IPS-18c (cell line): Measurements from ENCODE around the gene PTPN12.

Source experiments
- H3K4me3 ChIP-seq: 2 replicates; pipeline ENCODE4 v1.7.0; 2013; ENCODE audit warnings: low read depth, mild to moderate bottlenecking, low read length, moderate library complexity; ENCODE audit not compliant: insufficient read depth
- H3K9me3 ChIP-seq: one replicate; pipeline ENCODE4 v1.6.1; 2013; ENCODE audit warnings: mild to moderate bottlenecking, low read length, moderate library complexity; ENCODE audit not compliant: control insufficient read depth, insufficient read depth

PTPN12 gene

DNA sequence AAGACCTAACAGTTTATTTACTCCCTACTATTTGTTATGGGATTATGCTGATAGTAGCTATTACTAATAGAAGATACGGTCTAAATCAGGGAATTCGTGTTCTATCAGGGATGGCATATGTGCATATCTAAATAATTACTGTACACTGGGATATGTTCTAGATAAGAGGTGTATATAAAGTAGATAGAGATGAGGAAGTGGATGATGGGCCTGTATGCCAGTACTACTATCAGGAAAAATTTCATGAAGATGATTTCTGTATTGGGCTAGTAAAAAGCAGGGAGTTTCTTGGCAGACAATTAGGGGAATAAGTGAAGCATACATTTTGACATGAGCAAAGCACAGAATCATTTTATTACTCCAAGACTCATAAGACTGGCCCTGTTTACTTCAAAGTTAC is 26.2 kb downstream of the PTPN12 start:
- H3K9me3 ChIP-seq: no peaks in the 10 kb centered on the region
- no peak overlapping the region for H3K4me3 ChIP-seq

DNA sequence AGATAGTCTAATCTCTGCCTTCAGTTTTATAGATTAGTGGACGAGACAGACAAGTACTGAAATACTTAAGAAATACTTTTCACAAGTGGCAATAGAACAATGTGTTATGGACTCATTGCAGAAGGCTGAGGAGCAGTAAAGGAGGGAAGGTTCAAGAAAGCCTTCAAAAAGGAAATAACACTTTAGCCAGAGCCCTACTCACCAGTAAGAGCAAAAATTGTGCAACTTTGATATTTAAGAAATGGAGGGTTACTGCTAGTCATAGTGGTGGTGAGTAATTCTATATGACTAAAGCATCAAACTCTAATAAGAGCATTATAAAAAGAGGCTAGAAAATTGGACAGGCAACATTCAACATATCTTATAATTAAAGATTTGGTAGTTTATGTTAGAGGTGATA is 28.8 kb downstream of the PTPN12 start:
- no peak overlapping the region for H3K4me3 ChIP-seq
- H3K9me3 ChIP-seq: no peaks in the 10 kb centered on the region

DNA sequence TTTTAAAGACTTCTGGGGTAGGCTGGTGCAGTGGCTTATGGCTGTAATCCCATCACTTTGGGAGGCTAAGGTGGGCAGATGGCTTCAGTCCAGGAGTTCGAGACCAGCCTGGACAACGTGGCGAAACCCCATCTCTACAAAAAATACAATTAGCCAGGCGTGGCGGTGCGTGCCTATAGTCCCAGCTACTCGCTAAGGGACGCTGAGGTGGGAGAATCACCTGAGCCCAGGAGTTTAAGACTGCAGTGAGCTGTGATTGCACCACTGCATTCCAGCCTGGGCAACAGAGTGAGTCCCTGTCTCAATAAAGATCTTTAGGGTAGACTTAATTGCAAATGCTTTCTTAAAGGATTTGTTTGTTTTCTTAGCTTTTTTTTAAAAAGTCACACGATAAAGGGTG is 29.3 kb downstream of the PTPN12 start:
- Histone ChIP-seq H3K9me3 (no peaks in the 10 kb centered on the region), H3K4me3 (no peak overlapping the region)

DNA sequence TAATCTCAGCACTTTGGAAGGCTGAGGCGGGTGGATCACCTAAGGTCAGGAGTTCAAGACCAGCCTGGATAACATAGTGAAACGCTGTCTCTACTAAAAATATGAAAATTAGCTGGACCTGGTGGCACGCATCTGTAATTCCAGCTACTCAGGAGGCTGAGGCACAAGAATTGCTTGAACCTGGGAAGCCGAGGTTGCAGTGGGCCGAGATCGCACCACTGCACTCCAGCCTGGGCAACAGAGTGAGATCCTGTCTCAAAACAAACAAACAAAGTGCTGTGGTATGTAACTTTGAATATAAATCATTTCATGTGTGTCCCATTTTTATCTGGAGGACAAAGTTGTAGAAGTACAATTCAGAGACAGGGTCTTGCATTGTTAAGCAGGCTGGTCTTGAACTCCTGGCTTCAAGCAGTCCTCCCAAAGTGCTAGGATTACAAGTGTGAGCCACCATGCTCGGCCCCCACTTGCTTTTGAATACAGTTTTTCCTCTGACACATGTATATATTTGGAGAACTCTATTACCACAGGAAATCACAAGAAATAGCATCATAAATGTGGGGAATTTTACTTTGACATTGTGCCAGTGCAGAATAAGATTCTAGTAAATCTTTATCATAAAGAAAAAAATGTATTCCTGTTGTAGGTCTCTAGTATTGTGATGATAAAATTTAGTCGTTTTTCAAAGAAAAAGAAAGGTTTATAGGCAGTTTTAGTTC is 32.6 kb downstream of the PTPN12 start:
- H3K9me3 ChIP-seq: no peaks in the 10 kb centered on the region
- H3K4me3 ChIP-seq: no peak overlapping the region

DNA sequence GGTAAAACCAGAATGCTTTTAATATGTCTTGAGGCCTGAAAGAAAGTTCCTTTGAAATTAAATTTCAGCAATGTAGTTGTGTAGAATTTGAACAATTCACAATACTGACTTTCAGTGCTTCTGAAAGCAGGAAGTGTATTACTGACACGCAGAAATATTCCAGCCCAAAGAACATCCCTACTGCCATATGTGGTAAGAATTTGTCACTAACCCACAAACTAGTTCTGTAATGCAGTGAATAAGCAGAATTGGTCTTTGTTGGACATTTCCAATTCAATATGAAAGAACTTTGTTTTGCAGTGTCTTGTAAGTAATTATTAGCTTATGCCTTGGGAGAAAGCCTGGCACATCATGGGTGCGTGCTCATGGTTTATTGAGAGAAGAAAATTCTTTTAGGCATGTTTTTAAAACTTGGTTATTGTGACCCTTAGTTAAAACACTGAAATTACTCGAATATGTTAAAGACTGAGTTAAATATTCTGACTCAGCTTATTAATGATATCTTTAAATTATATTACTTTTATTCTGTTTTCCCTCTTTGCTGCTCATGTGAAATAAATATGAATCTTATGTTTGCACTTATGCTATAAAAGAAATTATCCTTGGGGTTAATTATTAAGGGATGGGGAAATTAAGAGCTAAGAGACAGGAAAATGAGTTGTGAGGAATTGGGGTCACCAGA is 33.4 kb downstream of the PTPN12 start:
- Histone ChIP-seq H3K9me3 (no peaks in the 10 kb centered on the region), H3K4me3 (no peak overlapping the region)

DNA sequence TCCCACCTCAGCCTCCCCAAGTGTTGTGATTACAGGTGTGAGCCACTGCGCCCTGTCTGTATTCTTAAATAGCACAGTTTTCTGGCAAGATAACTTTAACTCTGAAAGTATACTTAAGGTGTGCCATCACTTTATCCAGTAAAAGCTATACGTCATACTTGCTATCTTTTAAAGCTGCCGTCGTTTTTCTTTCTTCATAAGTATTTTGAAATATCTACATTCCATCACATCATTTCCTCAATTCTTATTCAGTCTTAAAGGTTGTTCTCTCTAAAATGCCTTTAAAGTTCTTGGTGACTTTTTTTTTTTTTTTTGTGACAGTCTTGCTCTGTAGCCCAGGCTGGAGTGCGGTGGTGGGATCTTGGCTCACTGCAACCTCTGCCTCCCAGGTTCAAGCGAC is 34.7 kb downstream of the PTPN12 start:
- no peaks in the 10 kb centered on the region for H3K9me3 ChIP-seq
- no peak overlapping the region for H3K4me3 ChIP-seq

DNA sequence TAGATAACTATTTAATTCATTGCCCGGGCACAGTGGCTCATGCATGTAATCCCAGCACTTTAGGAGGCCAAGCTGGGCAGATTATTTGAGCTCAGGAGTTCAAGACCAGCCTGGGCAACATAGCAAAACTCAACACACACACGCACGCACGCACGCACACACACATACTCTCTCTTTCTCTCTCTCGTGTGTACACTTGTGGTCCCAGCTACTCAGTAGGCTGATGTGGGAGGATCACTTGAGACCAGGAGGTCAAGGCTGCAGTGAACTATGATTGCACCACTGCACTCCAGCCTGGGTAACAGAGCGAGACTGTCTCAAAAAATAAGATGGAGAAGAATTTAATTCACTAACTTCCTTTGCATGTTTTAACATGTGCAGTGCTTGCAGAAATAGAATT is 38.1 kb downstream of the PTPN12 start:
- H3K9me3 ChIP-seq: no peaks in the 10 kb centered on the region
- no peak overlapping the region for H3K4me3 ChIP-seq

DNA sequence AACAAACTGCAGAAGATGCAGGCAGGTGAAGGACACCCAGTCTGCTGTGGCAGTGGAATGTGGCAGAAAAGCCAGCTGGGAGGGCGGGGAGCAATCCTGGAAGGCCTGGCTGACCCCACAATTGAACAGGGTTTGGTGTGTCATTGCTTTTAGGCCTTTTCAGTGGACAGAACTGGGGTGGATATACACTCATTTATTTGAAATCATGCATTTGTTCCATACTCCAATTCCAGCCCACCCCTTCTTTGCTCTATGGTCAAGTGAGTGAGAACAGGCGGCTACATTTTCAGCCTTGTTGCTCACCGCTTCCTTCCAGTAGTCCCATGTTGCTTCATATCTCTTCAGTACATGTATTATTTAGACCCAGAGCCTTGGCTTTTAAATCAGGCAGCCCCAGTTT is 39.8 kb downstream of the PTPN12 start:
- Histone ChIP-seq H3K9me3 (no peaks in the 10 kb centered on the region), H3K4me3 (no peak overlapping the region)

DNA sequence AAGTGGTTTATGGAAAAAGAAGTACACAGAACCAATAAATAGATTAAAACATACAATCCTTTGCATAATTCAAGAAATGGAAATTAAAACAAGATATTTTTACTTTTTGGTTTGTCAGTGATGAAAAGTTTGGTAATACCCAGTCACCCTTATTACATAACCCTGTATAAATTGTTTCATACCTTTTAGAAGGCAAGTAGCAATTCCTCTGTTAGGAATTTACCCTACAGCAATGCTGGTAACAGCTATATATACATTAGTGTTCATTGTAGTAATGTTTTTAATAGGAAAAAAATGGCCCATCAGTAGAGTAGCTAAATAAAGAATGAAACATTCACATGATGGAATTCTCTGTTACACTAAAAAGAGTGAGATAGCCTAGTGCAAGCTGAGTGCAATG is 42.7 kb downstream of the PTPN12 start:
- no peak overlapping the region for H3K4me3 ChIP-seq
- H3K9me3 ChIP-seq: no peaks in the 10 kb centered on the region

DNA sequence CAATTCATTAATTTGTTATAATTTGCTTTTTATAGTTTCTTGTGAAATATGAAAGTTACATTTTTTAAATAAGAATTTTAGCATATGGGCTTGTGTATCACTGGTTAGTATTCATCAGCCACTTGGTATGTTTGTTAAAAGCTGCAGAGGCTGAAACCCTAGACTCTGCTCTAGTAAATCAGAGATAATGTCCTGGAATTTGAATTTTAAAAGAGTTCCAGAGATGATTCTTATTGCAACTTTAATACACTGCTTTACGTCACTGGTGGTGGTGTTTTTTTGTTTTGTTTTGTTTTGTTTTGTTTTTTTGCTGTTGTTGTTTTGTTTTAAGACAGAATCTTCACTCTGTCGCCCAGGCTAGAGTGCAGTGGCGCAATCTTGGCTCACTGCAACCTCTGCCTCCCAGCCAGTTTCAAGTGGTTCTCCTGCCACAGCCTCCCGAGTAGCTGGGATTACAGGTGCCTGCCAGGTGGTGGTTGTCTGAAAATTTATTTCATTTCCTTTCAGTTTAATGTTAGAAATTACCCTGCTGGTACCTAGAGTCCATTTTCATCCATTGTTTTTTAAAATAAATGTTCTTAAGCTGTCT is 43.8 kb downstream of the PTPN12 start:
- no peaks in the 10 kb centered on the region for H3K9me3 ChIP-seq

DNA sequence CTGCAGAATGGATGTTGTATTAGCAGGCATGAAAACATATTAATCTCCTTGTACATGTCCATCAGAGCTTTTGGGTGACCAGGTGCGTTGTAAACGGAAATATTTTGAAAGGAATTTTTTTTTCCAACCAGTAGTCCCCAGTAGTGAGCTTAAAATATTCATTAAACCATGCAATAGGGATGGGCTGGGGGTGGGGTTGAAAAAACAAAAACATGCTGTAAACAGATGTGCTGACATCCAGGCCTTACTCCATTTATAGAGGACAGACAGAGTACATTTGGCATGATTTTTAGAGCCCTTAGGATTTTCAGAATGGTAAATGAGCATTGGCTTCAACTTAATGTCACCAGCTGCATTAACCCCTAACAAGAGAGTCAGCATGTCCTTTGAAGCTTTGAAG is 50.2 kb downstream of the PTPN12 start:
- Histone ChIP-seq H3K9me3 (no peaks in the 10 kb centered on the region), H3K4me3 (no peak overlapping the region)

More for the DNA sequence above, 43.8 kb downstream of the PTPN12 start:
- H3K4me3 ChIP-seq: no peak overlapping the region

DNA sequence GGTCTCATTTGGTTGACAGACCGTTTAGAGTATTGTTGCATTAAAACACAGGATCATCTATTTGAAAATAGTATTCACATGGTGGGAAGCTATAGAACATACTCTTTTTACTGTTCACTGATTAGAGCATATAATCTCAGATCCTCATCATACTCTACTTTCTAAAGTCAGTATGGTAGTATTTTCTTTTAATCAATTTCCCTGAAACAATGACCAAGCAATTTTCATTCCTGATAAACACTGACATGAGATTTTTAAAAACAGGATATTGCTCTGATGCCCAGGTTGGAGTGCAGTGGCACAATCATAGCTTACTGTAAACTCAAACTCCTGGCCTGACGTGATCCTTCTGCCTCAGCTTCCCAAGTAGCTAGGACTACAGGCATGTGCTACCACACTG is 63.9 kb downstream of the PTPN12 start:
- Histone ChIP-seq H3K4me3 (no peak overlapping the region), H3K9me3 (no peaks in the 10 kb centered on the region)

DNA sequence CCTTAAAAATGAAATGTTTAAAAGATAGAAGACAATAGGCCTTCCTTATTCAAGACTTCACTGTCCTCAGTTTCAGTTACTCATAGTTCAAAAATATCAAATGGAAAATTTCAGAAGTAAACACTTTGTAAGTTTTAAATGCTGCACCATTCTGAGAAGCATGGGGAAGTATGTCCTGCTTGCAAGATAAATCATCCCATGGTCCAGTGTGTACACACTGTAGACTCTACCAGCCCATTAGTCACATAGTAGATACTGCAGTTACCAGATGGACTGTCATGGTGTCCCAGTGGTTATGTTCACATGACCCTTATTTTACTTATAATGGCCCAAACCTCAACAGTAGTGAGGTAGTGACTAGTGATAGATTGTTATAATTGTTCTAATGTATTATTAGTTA is 69.5 kb downstream of the PTPN12 start:
- no peaks in the 10 kb centered on the region for H3K9me3 ChIP-seq
- no peak overlapping the region for H3K4me3 ChIP-seq

DNA sequence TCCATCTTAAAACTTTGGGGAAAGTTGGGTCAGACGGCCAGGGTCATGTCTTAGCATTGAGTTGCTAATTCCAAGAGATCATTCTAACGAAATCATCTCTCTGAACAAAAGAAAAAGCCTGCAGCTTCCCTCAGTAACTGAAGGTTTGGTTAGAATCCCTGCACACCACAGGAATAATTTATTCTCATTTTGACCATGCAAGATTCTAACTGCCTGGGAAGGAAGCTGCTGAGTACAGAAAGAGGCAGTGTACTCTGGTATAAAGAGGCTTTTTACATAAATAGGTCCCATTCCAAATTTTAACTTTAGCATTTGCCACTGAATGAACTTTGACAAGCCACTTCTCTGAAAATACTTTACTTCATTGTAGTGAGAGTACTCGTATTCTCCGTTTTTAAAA is 82.2 kb downstream of the PTPN12 start:
- H3K9me3 ChIP-seq: no peaks in the 10 kb centered on the region
- H3K4me3 ChIP-seq: no peak overlapping the region

DNA sequence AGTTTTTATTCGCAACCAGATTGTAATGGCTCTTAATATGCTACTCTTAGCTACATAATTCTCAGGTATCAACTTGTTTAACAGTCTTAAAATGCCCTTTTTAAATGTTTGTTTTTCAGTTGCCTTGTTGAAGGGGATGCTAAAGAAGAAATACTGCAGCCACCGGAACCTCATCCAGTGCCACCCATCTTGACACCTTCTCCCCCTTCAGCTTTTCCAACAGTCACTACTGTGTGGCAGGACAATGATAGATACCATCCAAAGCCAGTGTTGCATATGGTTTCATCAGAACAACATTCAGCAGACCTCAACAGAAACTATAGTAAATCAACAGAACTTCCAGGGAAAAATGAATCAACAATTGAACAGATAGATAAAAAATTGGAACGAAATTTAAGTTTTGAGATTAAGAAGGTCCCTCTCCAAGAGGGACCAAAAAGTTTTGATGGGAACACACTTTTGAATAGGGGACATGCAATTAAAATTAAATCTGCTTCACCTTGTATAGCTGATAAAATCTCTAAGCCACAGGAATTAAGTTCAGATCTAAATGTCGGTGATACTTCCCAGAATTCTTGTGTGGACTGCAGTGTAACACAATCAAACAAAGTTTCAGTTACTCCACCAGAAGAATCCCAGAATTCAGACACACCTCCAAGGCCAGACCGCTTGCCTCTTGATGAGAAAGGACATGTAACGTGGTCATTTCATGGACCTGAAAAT is 89.7 kb downstream of the PTPN12 start:
- no peak overlapping the region for H3K4me3 ChIP-seq
- no peaks in the 10 kb centered on the region for H3K9me3 ChIP-seq

DNA sequence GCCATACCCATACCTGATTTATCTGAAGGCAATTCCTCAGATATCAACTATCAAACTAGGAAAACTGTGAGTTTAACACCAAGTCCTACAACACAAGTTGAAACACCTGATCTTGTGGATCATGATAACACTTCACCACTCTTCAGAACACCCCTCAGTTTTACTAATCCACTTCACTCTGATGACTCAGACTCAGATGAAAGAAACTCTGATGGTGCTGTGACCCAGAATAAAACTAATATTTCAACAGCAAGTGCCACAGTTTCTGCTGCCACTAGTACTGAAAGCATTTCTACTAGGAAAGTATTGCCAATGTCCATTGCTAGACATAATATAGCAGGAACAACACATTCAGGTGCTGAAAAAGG is 90.2 kb downstream of the PTPN12 start:
- no peaks in the 10 kb centered on the region for H3K9me3 ChIP-seq
- H3K4me3 ChIP-seq: no peak overlapping the region

DNA sequence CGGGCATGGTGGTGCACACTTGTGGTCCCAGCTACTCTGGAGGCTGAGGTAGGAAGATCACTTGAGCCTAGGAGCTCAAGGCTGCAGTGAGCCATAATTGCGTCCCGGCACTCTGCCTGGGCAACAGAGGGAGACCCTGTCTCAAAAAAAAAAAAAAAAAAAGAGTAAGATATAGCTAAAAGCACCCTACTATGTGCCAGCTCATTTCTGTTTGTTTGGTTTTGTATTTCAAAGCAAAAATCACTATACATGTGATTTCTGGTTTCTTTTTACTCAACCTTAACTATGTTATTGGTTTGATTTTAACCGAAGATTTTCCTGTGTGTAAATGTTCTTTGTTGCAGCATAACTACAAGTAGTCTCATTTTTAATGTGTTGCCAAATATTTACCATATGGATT is 92.7 kb downstream of the PTPN12 start:
- no peaks in the 10 kb centered on the region for H3K9me3 ChIP-seq
- H3K4me3 ChIP-seq: no peak overlapping the region

DNA sequence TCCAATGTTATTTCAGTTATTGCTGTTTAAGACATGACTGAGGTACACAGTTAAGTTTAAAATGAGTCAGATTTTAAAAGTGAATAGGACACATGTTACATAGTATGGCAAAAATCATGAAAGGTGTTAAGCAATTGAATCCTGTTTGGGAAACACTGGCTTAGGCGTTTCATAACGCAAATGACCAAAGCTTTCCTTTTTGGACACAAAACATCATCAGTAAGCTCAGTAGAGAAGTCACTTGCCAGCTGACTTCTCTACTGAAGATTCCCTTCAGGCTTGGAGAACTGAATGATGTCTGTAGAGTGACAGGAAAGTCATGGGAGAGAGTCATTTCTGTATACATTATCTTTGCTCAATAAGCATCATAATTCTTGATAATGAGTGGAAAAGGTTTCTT is 94.7 kb downstream of the PTPN12 start:
- no peak overlapping the region for H3K4me3 ChIP-seq
- H3K9me3 ChIP-seq: no peaks in the 10 kb centered on the region
